ENCODE results near the gene ATP6V1F.

The ATP6V1F gene

DNA sequence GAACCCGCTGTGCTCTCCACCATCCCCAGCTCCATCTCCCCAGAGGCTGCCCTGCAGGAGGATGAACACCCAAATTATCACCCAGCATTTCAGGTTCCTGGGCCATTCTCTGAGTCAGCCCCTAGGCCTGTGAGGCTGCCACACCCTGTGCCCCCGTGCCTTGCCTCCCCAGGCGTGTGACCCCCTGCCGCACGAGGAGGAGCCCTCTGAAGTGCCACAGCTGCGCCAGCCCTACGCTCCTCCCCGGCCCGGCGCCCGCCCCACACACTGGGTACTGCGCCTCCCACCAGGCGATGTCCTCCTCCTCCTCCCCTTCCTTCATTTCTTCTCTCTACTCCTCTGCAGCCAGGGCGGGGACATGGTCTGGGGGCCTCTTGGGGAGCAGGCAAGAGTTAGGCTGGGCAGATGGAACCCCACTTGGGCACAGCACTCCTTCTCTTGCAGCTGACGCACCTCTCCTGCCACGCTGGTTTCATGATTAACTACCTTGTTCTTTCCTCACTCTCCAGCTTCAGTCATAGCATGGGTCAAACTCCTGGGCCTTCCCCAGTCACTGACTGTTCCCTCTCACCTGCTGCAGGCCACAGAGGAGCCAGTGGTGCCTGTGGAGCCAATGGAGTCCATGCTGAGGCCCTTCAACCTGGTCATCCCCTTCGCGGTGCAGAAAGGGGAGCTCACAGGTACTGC is 12.7 kb upstream of the ATP6V1F start:
- peaks cover 12% of the 10 kb centered on the region for H3K27me3 Mint-ChIP-seq
- peaks cover 2% of the 10 kb centered on the region for H3K4me1 Mint-ChIP-seq
- DNase-seq (ENCODE audit: low spot score in 2 of 2), result no peak
- no peaks in the 10 kb centered on the region for H3K9me3 Mint-ChIP-seq
- no peak for ATAC-seq (ENCODE audit: low read depth)
- no peak overlapping the region for H3K27ac Mint-ChIP-seq
- H3K4me3 Mint-ChIP-seq, result no peak overlapping the region
- H3K36me3 Mint-ChIP-seq, result peaks cover 1% of the 10 kb centered on the region

GRCh38 chr7:128852537-128853254 is 10.0 kb upstream of the ATP6V1F start:
- H3K27me3 Mint-ChIP-seq, result peaks cover 8% of the 10 kb centered on the region
- H3K27ac Mint-ChIP-seq, result no peak overlapping the region
- no peaks in the 10 kb centered on the region for H3K9me3 Mint-ChIP-seq
- DNase-seq (ENCODE audit: low spot score in 2 of 2), result no peak
- ATAC-seq (ENCODE audit: low read depth), result no peak
- no peak overlapping the region for H3K4me3 Mint-ChIP-seq
- peaks cover 2% of the 10 kb centered on the region for H3K4me1 Mint-ChIP-seq
- peaks cover 1% of the 10 kb centered on the region for H3K36me3 Mint-ChIP-seq

GRCh38 chr7:128853799-128854198 is 8.9 kb upstream of the ATP6V1F start:
- no peak overlapping the region for H3K27ac Mint-ChIP-seq
- peaks cover 8% of the 10 kb centered on the region for H3K27me3 Mint-ChIP-seq
- H3K36me3 Mint-ChIP-seq, result peaks cover 1% of the 10 kb centered on the region
- no peaks in the 10 kb centered on the region for H3K9me3 Mint-ChIP-seq
- DNase-seq (ENCODE audit: low spot score in 2 of 2) (no peak), ATAC-seq (ENCODE audit: low read depth) (no peak)
- H3K4me1 Mint-ChIP-seq, result peaks cover 2% of the 10 kb centered on the region
- H3K4me3 Mint-ChIP-seq, result no peak overlapping the region

DNA sequence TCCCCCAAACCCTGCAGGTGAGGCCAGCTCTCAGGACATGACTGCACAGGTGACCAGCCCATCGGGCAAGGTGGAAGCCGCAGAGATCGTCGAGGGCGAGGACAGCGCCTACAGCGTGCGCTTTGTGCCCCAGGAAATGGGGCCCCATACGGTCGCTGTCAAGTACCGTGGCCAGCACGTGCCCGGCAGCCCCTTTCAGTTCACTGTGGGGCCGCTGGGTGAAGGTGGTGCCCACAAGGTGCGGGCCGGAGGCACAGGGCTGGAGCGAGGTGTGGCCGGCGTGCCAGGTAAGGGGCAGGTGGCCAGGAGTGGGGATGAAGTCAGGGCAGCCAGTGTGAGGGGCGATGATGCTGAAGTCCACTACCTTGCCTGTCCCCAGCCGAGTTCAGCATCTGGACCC is 8.3 kb upstream of the ATP6V1F start:
- Mint-ChIP-seq H3K36me3 (peaks cover 1% of the 10 kb centered on the region), H3K4me3 (no peak overlapping the region), H3K4me1 (peaks cover 2% of the 10 kb centered on the region), H3K27me3 (peaks cover 6% of the 10 kb centered on the region), H3K9me3 (no peaks in the 10 kb centered on the region), H3K27ac (no peak overlapping the region)
- DNase-seq (ENCODE audit: low spot score in 2 of 2) (no peak), ATAC-seq (ENCODE audit: low read depth) (no peak)

GRCh38 chr7:128855559-128855958 is 7.1 kb upstream of the ATP6V1F start:
- H3K4me1 Mint-ChIP-seq, result peaks cover 2% of the 10 kb centered on the region
- no peak overlapping the region for H3K4me3 Mint-ChIP-seq
- no peak for DNase-seq (ENCODE audit: low spot score in 2 of 2)
- peak; percentile 45 for ATAC-seq (ENCODE audit: low read depth)
- H3K27ac Mint-ChIP-seq, result no peak overlapping the region
- peaks cover 1% of the 10 kb centered on the region for H3K36me3 Mint-ChIP-seq
- H3K9me3 Mint-ChIP-seq, result no peaks in the 10 kb centered on the region
- H3K27me3 Mint-ChIP-seq, result peaks cover 3% of the 10 kb centered on the region

GRCh38 chr7:128856001-128856718 is 6.5 kb upstream of the ATP6V1F start:
- peaks cover 3% of the 10 kb centered on the region for H3K27me3 Mint-ChIP-seq
- no peak overlapping the region for H3K4me3 Mint-ChIP-seq
- H3K36me3 Mint-ChIP-seq, result peaks cover 1% of the 10 kb centered on the region
- peaks cover 2% of the 10 kb centered on the region for H3K4me1 Mint-ChIP-seq
- no peak overlapping the region for H3K27ac Mint-ChIP-seq
- ATAC-seq (ENCODE audit: low read depth) (no peak), DNase-seq (ENCODE audit: low spot score in 2 of 2) (no peak)
- no peaks in the 10 kb centered on the region for H3K9me3 Mint-ChIP-seq

GRCh38 chr7:128858380-128859231 is 4.0 kb upstream of the ATP6V1F start:
- H3K9me3 Mint-ChIP-seq, result no peaks in the 10 kb centered on the region
- no peak overlapping the region for H3K4me3 Mint-ChIP-seq
- peaks cover 2% of the 10 kb centered on the region for H3K27me3 Mint-ChIP-seq
- H3K36me3 Mint-ChIP-seq, result peaks cover 1% of the 10 kb centered on the region
- peaks cover 8% of the 10 kb centered on the region for H3K4me1 Mint-ChIP-seq
- ATAC-seq (ENCODE audit: low read depth) (no peak), DNase-seq (ENCODE audit: low spot score in 2 of 2) (no peak)
- H3K27ac Mint-ChIP-seq, result no peak overlapping the region

GRCh38 chr7:128859232-128860157 is 3.2 kb upstream of the ATP6V1F start:
- Mint-ChIP-seq H3K4me1 (peaks cover 7% of the 10 kb centered on the region), H3K4me3 (no peak overlapping the region)
- no peak for DNase-seq (ENCODE audit: low spot score in 2 of 2)

GRCh38 chr7:128860158-128861073 is 2.2 kb upstream of the ATP6V1F start:
- H3K36me3 Mint-ChIP-seq, result peaks cover 5% of the 10 kb centered on the region
- no peaks in the 10 kb centered on the region for H3K27me3 Mint-ChIP-seq
- H3K4me1 Mint-ChIP-seq, result peaks cover 12% of the 10 kb centered on the region
- H3K4me3 Mint-ChIP-seq, result no peak overlapping the region
- no peak overlapping the region for H3K27ac Mint-ChIP-seq
- H3K9me3 Mint-ChIP-seq, result no peaks in the 10 kb centered on the region
- DNase-seq (ENCODE audit: low spot score in 2 of 2) (no peak), ATAC-seq (ENCODE audit: low read depth) (no peak)

More at GRCh38 chr7:128859232-128860157, 3.2 kb upstream of the ATP6V1F start:
- ATAC-seq (ENCODE audit: low read depth), result no peak
- no peak overlapping the region for H3K27ac Mint-ChIP-seq
- H3K27me3 Mint-ChIP-seq, result no peaks in the 10 kb centered on the region
- no peaks in the 10 kb centered on the region for H3K36me3 Mint-ChIP-seq
- no peaks in the 10 kb centered on the region for H3K9me3 Mint-ChIP-seq

- Mint-ChIP-seq H3K4me3 (peak overlapping the region; percentile 94), H3K27me3 (no peaks in the 10 kb centered on the region), H3K4me1 (peaks cover 21% of the 10 kb centered on the region), H3K9me3 (no peaks in the 10 kb centered on the region), H3K27ac (peak overlapping the region; percentile 96), H3K36me3 (peaks cover 15% of the 10 kb centered on the region)
- ATAC-seq (ENCODE audit: low read depth) (no peak), DNase-seq (ENCODE audit: low spot score in 2 of 2) (no peak)
Measured at GRCh38 chr7:128861957-128862570, 592 bp upstream of the ATP6V1F start.

DNA sequence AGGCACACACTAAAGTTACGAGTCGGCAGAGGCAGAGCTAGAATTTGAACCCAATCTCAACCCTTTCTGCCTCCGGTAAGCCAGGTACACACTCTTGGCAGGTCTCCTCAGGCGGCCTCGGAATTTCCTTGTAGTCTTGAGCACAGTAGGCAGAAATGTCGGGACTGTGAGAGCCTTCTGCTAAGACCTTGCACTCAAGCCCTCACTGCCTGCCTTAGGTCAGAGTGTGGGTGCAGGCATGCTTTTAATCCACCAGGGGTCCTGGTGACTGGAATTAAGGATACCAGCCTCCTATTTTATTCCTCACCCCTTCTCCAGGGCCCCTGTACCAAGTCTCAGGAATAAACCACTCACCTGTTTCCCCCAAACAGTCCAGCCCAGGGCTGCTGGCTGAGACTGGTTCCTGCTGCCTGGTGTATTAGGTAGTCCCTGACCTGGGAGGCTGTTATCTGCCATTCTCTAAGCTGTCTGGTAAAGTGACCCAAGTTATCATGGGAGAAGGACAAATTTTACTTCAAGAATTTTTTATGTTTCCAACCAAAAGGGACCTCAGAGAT is 855 bp downstream of the ATP6V1F start:
- H3K27me3 Mint-ChIP-seq, result no peaks in the 10 kb centered on the region
- no peaks in the 10 kb centered on the region for H3K9me3 Mint-ChIP-seq
- H3K36me3 Mint-ChIP-seq, result peaks cover 19% of the 10 kb centered on the region
- DNase-seq (ENCODE audit: low spot score in 2 of 2) (no peak), ATAC-seq (ENCODE audit: low read depth) (peak; percentile 21)
- H3K4me3 Mint-ChIP-seq, result peak overlapping the region; percentile 94
- H3K4me1 Mint-ChIP-seq, result peaks cover 27% of the 10 kb centered on the region
- H3K27ac Mint-ChIP-seq, result peak overlapping the region; percentile 96

All from memory B cell (primary cell).